Measurements from ENCODE around the gene NDEL1.

- TF ChIP-seq CREB1 (IDR thresholded peaks at IDR 0.05; ENCODE audit: low read depth) = no peak
- TF ChIP-seq EP300 (IDR thresholded peaks at IDR 0.05; ENCODE audit: borderline replicate concordance) = no peak
- TF ChIP-seq, protein P1, sequence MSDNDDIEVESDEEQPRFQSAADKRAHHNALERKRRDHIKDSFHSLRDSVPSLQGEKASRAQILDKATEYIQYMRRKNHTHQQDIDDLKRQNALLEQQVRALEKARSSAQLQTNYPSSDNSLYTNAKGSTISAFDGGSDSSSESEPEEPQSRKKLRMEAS (IDR thresholded peaks at IDR 0.05) = no peak
- TF ChIP-seq TAF1 (IDR thresholded peaks at IDR 0.05; ENCODE audit: low read depth) = no peak
- TF ChIP-seq TEAD4 (IDR thresholded peaks at IDR 0.05) = no peak
- TF ChIP-seq YY1 (IDR thresholded peaks at IDR 0.05; ENCODE audit: low read depth) = no peak
- no peak for TF ChIP-seq RAD21 (IDR thresholded peaks at IDR 0.05; ENCODE audit: low read depth)
- TF ChIP-seq ZBTB7A (IDR thresholded peaks at IDR 0.05; ENCODE audit: low read depth) = no peak
- no peak for TF ChIP-seq FOXM1 (IDR thresholded peaks at IDR 0.05; ENCODE audit: borderline replicate concordance, low read depth)
- no peak for TF ChIP-seq NFIC (IDR thresholded peaks at IDR 0.05)
- no peak for TF ChIP-seq EGR1 (IDR thresholded peaks at IDR 0.05)
- no peak for TF ChIP-seq TCF12 (IDR thresholded peaks at IDR 0.05; ENCODE audit: low read depth)
- TF ChIP-seq, protein P2, sequence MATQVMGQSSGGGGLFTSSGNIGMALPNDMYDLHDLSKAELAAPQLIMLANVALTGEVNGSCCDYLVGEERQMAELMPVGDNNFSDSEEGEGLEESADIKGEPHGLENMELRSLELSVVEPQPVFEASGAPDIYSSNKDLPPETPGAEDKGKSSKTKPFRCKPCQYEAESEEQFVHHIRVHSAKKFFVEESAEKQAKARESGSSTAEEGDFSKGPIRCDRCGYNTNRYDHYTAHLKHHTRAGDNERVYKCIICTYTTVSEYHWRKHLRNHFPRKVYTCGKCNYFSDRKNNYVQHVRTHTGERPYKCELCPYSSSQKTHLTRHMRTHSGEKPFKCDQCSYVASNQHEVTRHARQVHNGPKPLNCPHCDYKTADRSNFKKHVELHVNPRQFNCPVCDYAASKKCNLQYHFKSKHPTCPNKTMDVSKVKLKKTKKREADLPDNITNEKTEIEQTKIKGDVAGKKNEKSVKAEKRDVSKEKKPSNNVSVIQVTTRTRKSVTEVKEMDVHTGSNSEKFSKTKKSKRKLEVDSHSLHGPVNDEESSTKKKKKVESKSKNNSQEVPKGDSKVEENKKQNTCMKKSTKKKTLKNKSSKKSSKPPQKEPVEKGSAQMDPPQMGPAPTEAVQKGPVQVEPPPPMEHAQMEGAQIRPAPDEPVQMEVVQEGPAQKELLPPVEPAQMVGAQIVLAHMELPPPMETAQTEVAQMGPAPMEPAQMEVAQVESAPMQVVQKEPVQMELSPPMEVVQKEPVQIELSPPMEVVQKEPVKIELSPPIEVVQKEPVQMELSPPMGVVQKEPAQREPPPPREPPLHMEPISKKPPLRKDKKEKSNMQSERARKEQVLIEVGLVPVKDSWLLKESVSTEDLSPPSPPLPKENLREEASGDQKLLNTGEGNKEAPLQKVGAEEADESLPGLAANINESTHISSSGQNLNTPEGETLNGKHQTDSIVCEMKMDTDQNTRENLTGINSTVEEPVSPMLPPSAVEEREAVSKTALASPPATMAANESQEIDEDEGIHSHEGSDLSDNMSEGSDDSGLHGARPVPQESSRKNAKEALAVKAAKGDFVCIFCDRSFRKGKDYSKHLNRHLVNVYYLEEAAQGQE (IDR thresholded peaks at IDR 0.05; ENCODE audit: low read depth) = no peak
Observed at GRCh38 chr17:8458128-8458527, 22.4 kb downstream of the NDEL1 start.

All from Ishikawa (cell line).